HepG2 (cell line): ENCODE data around the gene LMAN1L. TPM values are rescaled to one million over a fixed set of nuclear protein-coding genes. Genes with fewer than 3 reads are reported as not detected.

Experiments
- ATAC-seq: fragments of 200-7000 bp; cut with Tn5 transposase; 3 replicates; pipeline ENCODE4 v1.9.1; 2020; ENCODE audit warnings: mild to moderate bottlenecking, moderate library complexity
- BruUV-seq: library from RNA; stranded (reverse); fragments of 400-500 nt; replicated peaks from 2 replicates; lab custom pipeline; 2021; lab: Mats Ljungman, UMichigan
- CTCF ChIA-PET: fragments of 300-600 bp; formaldehyde crosslinking; extraction: SDS; loops from one replicate; lab custom pipeline; 2021; ENCODE audit warnings: low total read pairs, inconsistent platforms, low intra/inter-chr PET ratio; lab: Yijun Ruan, JAX
- POLR2A ChIA-PET: fragments of 350-600 bp; sonication (Branson Sonifier 250); formaldehyde crosslinking; loops from one replicate; lab custom pipeline; 2020; ENCODE audit warnings: antibody characterized with exemption, inconsistent platforms; lab: Yijun Ruan, JAX
- DNase-seq: peaks from one replicate; pipeline ENCODE4 v3.0.0-alpha.2; 2015; ENCODE audit warnings: low spot score
- FAIRE-seq: peaks from 3 replicates; lab custom pipeline; 2011; peaks lifted over from hg19 to GRCh38; lab: Jason Lieb, UNC
- H2AFZ ChIP-seq: one replicate; pipeline ENCODE4 v1.6.1; 2011; ENCODE audit warnings: low read length, inconsistent platforms
- H3K27ac ChIP-seq: fragments of 300-600 bp; 3 replicates; pipeline ENCODE4 v1.8.0; 2011; ENCODE audit warnings: mixed run types, mild to moderate bottlenecking, mixed read lengths, low read length, inconsistent platforms; ENCODE audit not compliant: insufficient read depth; ENCODE audit errors: extremely low read length
- H3K27me3 ChIP-seq, 2 experiments: fragments of 200-600 bp in 1 of 2; 2 replicates in 1 of 2; 3 replicates in 1 of 2; pipeline versions ENCODE4 v1.6.0 to v1.8.0; 2011; ENCODE audit warnings: low read length in 2 of 2, mild to moderate bottlenecking in 2 of 2, moderate library complexity in 2 of 2, inconsistent platforms in 1 of 2; ENCODE audit not compliant: insufficient read depth in 2 of 2, control insufficient read depth in 1 of 2
- H3K36me3 ChIP-seq, 2 experiments: fragments of 200-600 bp in 1 of 2; replicated peaks in 1 of 2; 2 replicates in 1 of 2; 3 replicates in 1 of 2; pipeline versions ENCODE4 v1.5.1 to v1.8.0; 2011; ENCODE audit warnings: low read length in 2 of 2, inconsistent platforms in 1 of 2; ENCODE audit not compliant: insufficient read depth in 2 of 2, control insufficient read depth in 1 of 2
- H3K4me1 ChIP-seq: 2 replicates; pipeline ENCODE4 v1.5.1; 2012; ENCODE audit warnings: low read length, inconsistent platforms; ENCODE audit not compliant: insufficient read depth
- H3K4me2 ChIP-seq: 2 replicates; pipeline ENCODE4 v1.6.0; 2011; ENCODE audit warnings: low read depth, low read length, inconsistent platforms
- H3K4me3 ChIP-seq, 3 experiments: fragments of 200-600 bp in 1 of 3; sonication (generic), shearing (Covaris generic) in 1 of 3; replicated peaks in 1 of 3; 2 replicates each; pipeline ENCODE4 v1.5.1; 2011 to 2016; ENCODE audit warnings: low read length in 3 of 3, inconsistent platforms in 2 of 3, low read depth in 2 of 3, mild to moderate bottlenecking in 2 of 3, control low read depth in 1 of 3, mixed read lengths in 1 of 3; ENCODE audit not compliant: insufficient read depth in 1 of 3
- H3K79me2 ChIP-seq: one replicate; pipeline ENCODE4 v1.6.1; 2011; ENCODE audit warnings: low read length, inconsistent platforms; ENCODE audit not compliant: insufficient read depth
- H3K9ac ChIP-seq: 2 replicates; pipeline ENCODE4 v1.6.0; 2011; ENCODE audit warnings: mild to moderate bottlenecking, low read depth, low read length, inconsistent platforms; ENCODE audit not compliant: insufficient read depth
- H3K9me3 ChIP-seq: 2 replicates; pipeline ENCODE4 v1.5.1; 2012; ENCODE audit warnings: mild to moderate bottlenecking, low read length
- H4K20me1 ChIP-seq: 2 replicates; pipeline ENCODE4 v1.6.0; 2011; ENCODE audit warnings: inconsistent platforms, mild to moderate bottlenecking, low read length, moderate library complexity; ENCODE audit not compliant: insufficient read depth
- AGO1 ChIP-seq: fragments of 200-400 bp; formaldehyde crosslinking; IDR thresholded peaks from 2 replicates; pipeline ENCODE4 v1.6.1; 2017; ENCODE audit warnings: mild to moderate bottlenecking, low read depth, low read length, moderate library complexity; ENCODE audit not compliant: poor library complexity, severe bottlenecking
- ARID2 ChIP-seq: sonication (generic); formaldehyde crosslinking; IDR thresholded peaks from 2 replicates; pipeline ENCODE4 v1.8.1; 2022; ENCODE audit warnings: mild to moderate bottlenecking, missing genetic modification reagents, borderline replicate concordance
- CHCHD3 ChIP-seq: sonication (generic); formaldehyde crosslinking; IDR thresholded peaks from 2 replicates; pipeline ENCODE4 v1.8.0; 2022; ENCODE audit warnings: mild to moderate bottlenecking, missing genetic modification reagents, moderate library complexity
- E2F1 ChIP-seq: sonication (generic); formaldehyde crosslinking; IDR thresholded peaks from 2 replicates; pipeline ENCODE4 v1.5.0; 2020; ENCODE audit warnings: missing genetic modification reagents
- GABPA ChIP-seq, 2 experiments: IDR thresholded peaks; 2 replicates each; pipeline ENCODE4 v1.6.1; 2011 to 2016; ENCODE audit warnings: low read depth in 2 of 2, low read length in 1 of 2, missing biosample characterization in 1 of 2, missing genetic modification characterization in 1 of 2
- HNF1B ChIP-seq: sonication (generic); formaldehyde crosslinking; IDR thresholded peaks from 2 replicates; pipeline ENCODE4 v1.5.1; 2020; ENCODE audit warnings: mild to moderate bottlenecking, moderate library complexity, missing genetic modification reagents
- IKZF1 ChIP-seq: fragments of 450-650 bp; IDR thresholded peaks from 2 replicates; pipeline ENCODE4 v1.7.1; 2016
- NCOA2 ChIP-seq: sonication (generic); formaldehyde crosslinking; IDR thresholded peaks from 2 replicates; pipeline ENCODE4 v1.8.0; 2022; ENCODE audit warnings: inconsistent platforms
- RBAK ChIP-seq: sonication (generic); formaldehyde crosslinking; IDR thresholded peaks from 2 replicates; pipeline ENCODE4 v1.5.1; 2020; ENCODE audit warnings: mild to moderate bottlenecking, missing genetic modification reagents
- RFXANK ChIP-seq: IDR thresholded peaks from 2 replicates; pipeline ENCODE4 v1.6.1; 2016
- SAP130 ChIP-seq: IDR thresholded peaks from 2 replicates; pipeline ENCODE4 v1.6.1; 2016; ENCODE audit warnings: low read depth
- SNAPC2 ChIP-seq: sonication (generic); formaldehyde crosslinking; IDR thresholded peaks from 2 replicates; pipeline ENCODE4 v1.8.1; 2022; ENCODE audit warnings: mild to moderate bottlenecking, missing genetic modification reagents
- ZBTB44 ChIP-seq: sonication (generic); formaldehyde crosslinking; IDR thresholded peaks from 2 replicates; pipeline ENCODE4 v1.4.0; 2020; ENCODE audit warnings: missing genetic modification reagents
- ZNF317 ChIP-seq: sonication (generic); formaldehyde crosslinking; IDR thresholded peaks from 2 replicates; pipeline ENCODE4 v1.5.0; 2020; ENCODE audit warnings: mild to moderate bottlenecking, missing genetic modification reagents
- ZNF333 ChIP-seq: sonication (generic); formaldehyde crosslinking; IDR thresholded peaks from 2 replicates; pipeline ENCODE4 v1.4.0; 2020; ENCODE audit warnings: mild to moderate bottlenecking, missing genetic modification reagents, borderline replicate concordance
- ZNF33B ChIP-seq: sonication (generic); formaldehyde crosslinking; IDR thresholded peaks from 2 replicates; pipeline ENCODE4 v1.5.1; 2020; ENCODE audit warnings: mild to moderate bottlenecking, missing genetic modification reagents
- ZNF580 ChIP-seq: IDR thresholded peaks from 2 replicates; pipeline ENCODE4 v1.6.1; 2016; ENCODE audit warnings: low read depth, borderline replicate concordance
- ZNF672 ChIP-seq: sonication (generic); formaldehyde crosslinking; IDR thresholded peaks from 2 replicates; pipeline ENCODE4 v1.8.1; 2022; ENCODE audit warnings: missing genetic modification reagents
- WGBS: methylation state at CpG from one replicate; pipeline ENCODE4 v1.1.6; 2017; ENCODE audit warnings: low lambda C conversion rate; 5-methylcytosine and 5-hydroxymethylcytosine counted together
- in situ Hi-C: cut with HindIII; loops from 2 replicates; pipeline ENCODE4 v1.10.0; 2017; ENCODE audit warnings: low pct_unique_long_range_greater_than_20kb; ENCODE audit not compliant: extremely low pct_ligation_motif_present
- intact Hi-C: fragments of 100-400 bp; cut with micrococcal nuclease; formaldehyde crosslinking; loops from one replicate; pipeline ENCODE4 v1.10.0; 2022; ENCODE audit not compliant: unreplicated experiment
- polyA plus RNA-seq, 8 experiments: library from polyadenylated mRNA; depleted of rRNA in 3 of 8; stranded (reverse) in 7 of 8; unstranded in 1 of 8; fragments of >200 nt; fragmentation: Illumina TruSeq in 4 of 8; extraction: Trizol in 4 of 8; gene quantifications; 2 replicates each; pipeline versions ENCODE4 v1.2.1 to v1.2.3, GENCODE V29; 2011 to 2016; ENCODE audit warnings: low read depth in 4 of 8, missing spikeins in 1 of 8, mixed read lengths in 1 of 8; ENCODE audit not compliant: insufficient read depth in 1 of 8
- total RNA-seq, 5 experiments: library from RNA; depleted of rRNA; stranded (reverse); fragments of >200 nt; fragmentation: Illumina TruSeq; extraction: Trizol; gene quantifications; 2 replicates each; pipeline ENCODE4 v1.2.3, GENCODE V29; 2016; ENCODE audit warnings: low read depth in 1 of 5
- TF ChIP-seq, protein P1 (sequence below): IDR thresholded peaks from 2 replicates; pipeline ENCODE4 v1.6.1; 2016; ENCODE audit warnings: low read depth

LMAN1L gene
- total and polyA plus RNA-seq, 2 of the 13 experiments (the other 11 are each of a cell fraction or from before 2014, with no cell fraction given): not detected

- TF ChIP-seq ZNF580 (CRISPR knock-in tag) (no peak), SNAPC2 (CRISPR knock-in tag) (no peak), ZNF672 (no peak), E2F1 (CRISPR knock-in tag) (no peak), GABPA (IDR thresholded peaks at IDR 0.05; ENCODE audit: low read depth, low read length) (no peak), GABPA (CRISPR knock-in tag; IDR thresholded peaks at IDR 0.05; ENCODE audit: low read depth) (no peak), RBAK (no peak)
These were observed 41.9 kb downstream of the LMAN1L start (continued) for GRCh38 chr15:74854453-74855022.

- Histone ChIP-seq H3K27me3 (no peaks in the 10 kb centered on the region), H3K4me3 (no peak overlapping the region), H4K20me1 (0 out of 2 replicates have a peak, but pooled peaks cover 3% of the 10 kb centered on the region), H3K9ac (no peak overlapping the region), H3K27ac (no peak overlapping the region), H3K79me2 (peaks cover 12% of the 10 kb centered on the region), H3K4me1 (peaks cover 25% of the 10 kb centered on the region), H2AFZ (no peak overlapping the region), H3K9me3 (no peaks in the 10 kb centered on the region), H3K36me3 (peaks cover 18 to 38% of the 10 kb centered on the region in 2 experiments; a peak in 4 of 5 replicates), H3K4me2 (no peak overlapping the region)
- in situ Hi-C loops: no loop called here
- no peak for ATAC-seq
- FAIRE-seq: no peak
- CTCF ChIA-PET: no interaction called here
- intact Hi-C loops: loop anchor here (2.0 kb wide), 1 partner anchor 13 kb away; the partner anchor contains the start of gene ULK3
- POLR2A ChIA-PET: no interaction called here
- WGBS: 98% methylated on average over 2 of the region's 2 CpGs
- BruUV-seq: no TSS peak
- DNase-seq: no peak
- TF ChIP-seq ZNF333 (no peak), AGO1 (no peak), RFXANK (no peak), ZBTB44 (CRISPR knock-in tag) (no peak), ZNF33B (CRISPR knock-in tag) (no peak), ZNF317 (CRISPR knock-in tag) (no peak), HNF1B (CRISPR knock-in tag) (no peak), IKZF1 (no peak), ARID2 (no peak), CHCHD3 (CRISPR knock-in tag) (no peak), SAP130 (CRISPR knock-in tag) (no peak), NCOA2 (CRISPR knock-in tag) (no peak)
- TF ChIP-seq, protein P1, sequence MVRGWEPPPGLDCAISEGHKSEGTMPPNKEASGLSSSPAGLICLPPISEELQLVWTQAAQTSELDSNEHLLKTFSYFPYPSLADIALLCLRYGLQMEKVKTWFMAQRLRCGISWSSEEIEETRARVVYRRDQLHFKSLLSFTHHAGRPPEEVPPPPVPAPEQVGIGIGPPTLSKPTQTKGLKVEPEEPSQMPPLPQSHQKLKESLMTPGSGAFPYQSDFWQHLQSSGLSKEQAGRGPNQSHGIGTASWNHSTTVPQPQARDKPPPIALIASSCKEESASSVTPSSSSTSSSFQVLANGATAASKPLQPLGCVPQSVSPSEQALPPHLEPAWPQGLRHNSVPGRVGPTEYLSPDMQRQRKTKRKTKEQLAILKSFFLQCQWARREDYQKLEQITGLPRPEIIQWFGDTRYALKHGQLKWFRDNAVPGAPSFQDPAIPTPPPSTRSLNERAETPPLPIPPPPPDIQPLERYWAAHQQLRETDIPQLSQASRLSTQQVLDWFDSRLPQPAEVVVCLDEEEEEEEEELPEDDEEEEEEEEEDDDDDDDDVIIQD (CRISPR knock-in tag): no peak
These were observed 43.2 kb downstream of the LMAN1L start for GRCh38 chr15:74855857-74856256.
